Measurements from ENCODE around the gene SERPINB12. TPM values are rescaled to one million over a fixed set of nuclear protein-coding genes. Genes with fewer than 3 reads are reported as not detected.

The SERPINB12 gene
- total and polyA plus RNA-seq, 2 donors (not counting 3 experiments of a cell fraction or from before 2014, with no cell fraction given) = not detected

DNA sequence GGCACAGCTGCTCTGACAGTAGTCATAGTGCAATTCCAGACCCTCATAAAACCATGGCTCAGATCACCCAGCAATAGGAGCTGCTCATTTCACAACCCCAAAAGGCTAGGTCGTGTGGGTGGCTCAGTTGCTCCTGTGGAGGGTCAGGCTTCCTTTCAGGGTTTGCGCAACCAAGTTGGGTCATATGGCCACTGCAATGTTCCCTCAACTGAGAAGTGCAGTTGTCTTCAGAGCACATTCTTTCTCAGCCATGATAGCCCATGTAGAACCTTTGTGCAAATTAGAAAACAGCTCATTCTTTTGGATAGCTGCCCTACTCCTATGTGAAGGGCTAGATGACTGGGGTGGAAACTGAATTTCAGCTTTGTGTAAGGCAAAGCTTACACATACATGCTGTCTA lies 48.2 kb downstream of the SERPINB12 start:
- dilution Hi-C loops (cut with MboI; ENCODE audit: extremely low pct_ligation_motif_present, low sequenced_read_pairs) = no loop called here
- no peak overlapping the region for H3K27ac ChIP-seq (ENCODE audit: insufficient read depth, low read depth, low read length)
- H3K9me3 ChIP-seq (replicated peaks; ENCODE audit: control insufficient read depth, insufficient read depth, low read length) = no peaks in the 10 kb centered on the region
- no peaks in the 10 kb centered on the region for H3K27me3 ChIP-seq (ENCODE audit: control insufficient read depth in 2 of 2, insufficient read depth in 2 of 2, low read length in 2 of 2)
- FAIRE-seq (no peak), DNase-seq (ENCODE audit: low read depth, low spot score) (no peak)
- POLR2A ChIA-PET = no interaction called here
- no peaks in the 10 kb centered on the region for H4K20me1 ChIP-seq (replicated peaks; ENCODE audit: control insufficient read depth, extremely low read depth, insufficient read depth, low read length)
- TF ChIP-seq MAX (IDR thresholded peaks at IDR 0.05; ENCODE audit: insufficient read depth, insufficient read length) = no peak
- no peak for TF ChIP-seq MYC (IDR thresholded peaks at IDR 0.05; ENCODE audit: low read depth, low read length)
- TF ChIP-seq EZH2 (IDR thresholded peaks at IDR 0.05; ENCODE audit: borderline replicate concordance, low read depth, low read length, severe bottlenecking) = no peak
- no peak for TF ChIP-seq POLR2A (IDR thresholded peaks at IDR 0.05; ENCODE audit: low read depth, low read length)
- no peak for TF ChIP-seq JUN (IDR thresholded peaks at IDR 0.05; ENCODE audit: borderline replicate concordance, insufficient read depth, insufficient read length, low read depth)
- TF ChIP-seq, protein P1, sequence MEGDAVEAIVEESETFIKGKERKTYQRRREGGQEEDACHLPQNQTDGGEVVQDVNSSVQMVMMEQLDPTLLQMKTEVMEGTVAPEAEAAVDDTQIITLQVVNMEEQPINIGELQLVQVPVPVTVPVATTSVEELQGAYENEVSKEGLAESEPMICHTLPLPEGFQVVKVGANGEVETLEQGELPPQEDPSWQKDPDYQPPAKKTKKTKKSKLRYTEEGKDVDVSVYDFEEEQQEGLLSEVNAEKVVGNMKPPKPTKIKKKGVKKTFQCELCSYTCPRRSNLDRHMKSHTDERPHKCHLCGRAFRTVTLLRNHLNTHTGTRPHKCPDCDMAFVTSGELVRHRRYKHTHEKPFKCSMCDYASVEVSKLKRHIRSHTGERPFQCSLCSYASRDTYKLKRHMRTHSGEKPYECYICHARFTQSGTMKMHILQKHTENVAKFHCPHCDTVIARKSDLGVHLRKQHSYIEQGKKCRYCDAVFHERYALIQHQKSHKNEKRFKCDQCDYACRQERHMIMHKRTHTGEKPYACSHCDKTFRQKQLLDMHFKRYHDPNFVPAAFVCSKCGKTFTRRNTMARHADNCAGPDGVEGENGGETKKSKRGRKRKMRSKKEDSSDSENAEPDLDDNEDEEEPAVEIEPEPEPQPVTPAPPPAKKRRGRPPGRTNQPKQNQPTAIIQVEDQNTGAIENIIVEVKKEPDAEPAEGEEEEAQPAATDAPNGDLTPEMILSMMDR (IDR thresholded peaks at IDR 0.05; ENCODE audit: extremely low read depth in 1 of 2, insufficient read depth in 1 of 2, low read depth in 1 of 2, low read length in 2 of 2) = no peak
- no peak for TF ChIP-seq GATA2 (IDR thresholded peaks at IDR 0.05; ENCODE audit: insufficient read depth, insufficient read length, low read depth, low read length)
- no peak for TF ChIP-seq FOS (IDR thresholded peaks at IDR 0.05; ENCODE audit: borderline replicate concordance, insufficient read depth, low read length)
- no peak for TF ChIP-seq POLR2AphosphoS5 (IDR thresholded peaks at IDR 0.05; ENCODE audit: insufficient read depth, low read depth, low read length)
- intact Hi-C loops (cut with micrococcal nuclease) = no loop called here
- H3K4me2 ChIP-seq (ENCODE audit: insufficient read depth, low read length) = no peak overlapping the region
- no peaks in the 10 kb centered on the region for H3K36me3 ChIP-seq (ENCODE audit: control insufficient read depth in 2 of 2, extremely low read depth in 1 of 2, insufficient read depth in 2 of 2, low read length in 2 of 2)
- H3K4me3 ChIP-seq (replicated peaks in 1 of 3; ENCODE audit: insufficient read depth in 1 of 3, low read depth in 1 of 3, low read length in 3 of 3) = no peak overlapping the region
- BruUV-seq (replicated peaks) = no TSS peak
- no peak overlapping the region for H3K9ac ChIP-seq (replicated peaks; ENCODE audit: extremely low read depth, insufficient read depth, low read length)
- no peaks in the 10 kb centered on the region for H3K9me1 ChIP-seq (replicated peaks; ENCODE audit: control insufficient read depth, extremely low read depth, insufficient read depth, low read length)
- no peaks in the 10 kb centered on the region for H3K4me1 ChIP-seq (ENCODE audit: control insufficient read depth, extremely low read depth, insufficient read depth, low read length)
- H3K79me2 ChIP-seq (ENCODE audit: control insufficient read depth, insufficient read depth, low read length) = no peaks in the 10 kb centered on the region
- H2AFZ ChIP-seq (ENCODE audit: low read depth, low read length) = no peak overlapping the region
- CTCF ChIA-PET = interaction anchor here (0.5 to 1.8 kb wide), 3 partner anchors 8 to 46 kb away, joined by 3 to 13 read pairs (median 3); no protein-coding TSS in a partner anchor

Data from endothelial cell of umbilical vein (primary cell).